GM19239 (cell line): ENCODE results near the gene EEIG2.
"Not testable (repeated sequence)": the region's sequence is repeated elsewhere in the genome, so short reads cannot be mapped to it uniquely, and the experiment has no call there.

ENCODE experiments used
- DNase-seq: peaks from one replicate; pipeline ENCODE4 v3.0.0; 2011; ENCODE audit warnings: low spot score; ENCODE audit not compliant: insufficient read length
- FAIRE-seq: peaks from 2 replicates; lab custom pipeline; 2011; peaks lifted over from hg19 to GRCh38; lab: Jason Lieb, UNC

Gene EEIG2

DNA sequence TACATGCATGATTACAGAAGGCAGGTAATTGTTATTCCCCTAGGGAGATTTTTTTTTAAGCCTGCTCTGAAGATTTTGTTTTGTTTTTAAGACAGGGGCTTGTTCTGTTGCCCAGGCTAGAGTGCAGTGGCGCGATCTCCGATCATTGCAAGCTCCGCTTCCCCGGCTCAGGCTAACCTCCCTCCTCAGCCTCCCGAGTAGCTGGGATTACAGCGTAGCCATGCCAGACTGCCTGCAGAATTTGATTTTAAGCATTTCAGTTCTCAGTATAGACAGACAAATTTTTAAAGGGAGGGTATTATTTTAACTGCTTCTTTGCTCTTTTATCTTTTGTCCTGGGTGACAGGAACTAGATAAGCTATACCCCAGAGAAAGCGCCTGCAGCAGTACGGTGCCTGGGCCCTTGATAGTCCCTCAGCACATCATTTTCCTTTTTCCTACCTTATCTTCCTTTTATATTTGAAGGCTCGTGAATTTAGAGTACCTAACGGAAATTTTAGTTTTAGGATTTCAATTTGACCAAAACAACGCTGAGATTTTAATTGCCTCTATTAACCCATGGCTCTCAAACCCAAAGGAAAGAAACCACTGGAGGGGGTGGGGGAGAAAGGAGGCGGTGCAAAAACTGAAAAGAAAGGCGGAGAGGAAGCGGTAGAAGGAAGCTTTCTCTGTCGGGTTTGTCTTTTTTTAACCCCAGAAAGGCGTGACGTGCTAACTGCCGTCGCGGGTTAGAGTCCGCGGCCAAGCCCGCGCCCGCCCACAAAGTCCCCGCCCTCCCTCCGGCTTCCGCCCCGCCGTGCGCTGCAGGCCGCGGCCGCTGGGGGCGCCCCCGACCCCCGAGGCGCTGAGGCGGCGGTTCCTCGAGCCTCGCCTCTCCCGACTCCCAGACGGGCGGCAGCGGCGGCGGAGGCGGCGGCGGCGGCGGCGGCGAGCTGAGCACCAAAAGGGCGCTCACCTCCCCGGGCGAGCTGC lies at the start of gene EEIG2:
Gene EEIG2 (plus strand): TSS at position 886 of the 972 bp plus-strand sequence. CDS start 329 bp downstream, outside the sequence.
- FAIRE-seq (peak; percentile 97), DNase-seq (peak; percentile 84)

DNA sequence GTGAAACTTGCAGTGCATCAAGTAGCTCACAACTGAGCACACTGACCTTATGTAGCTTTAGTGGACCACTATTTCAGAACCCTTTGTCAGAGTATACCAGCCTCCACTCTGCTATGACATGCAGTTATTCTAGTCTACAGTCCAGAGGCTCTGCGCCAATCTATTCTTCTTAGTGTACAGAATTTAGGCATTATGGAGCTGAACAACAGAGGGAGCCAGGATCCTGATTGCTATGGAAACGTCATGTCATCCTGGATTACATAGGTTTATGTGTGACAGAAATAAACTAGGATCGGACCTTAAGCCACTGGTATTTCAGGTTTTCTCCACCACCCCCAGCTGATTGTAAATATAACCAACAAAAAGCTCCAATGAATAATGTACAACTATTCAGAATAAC lies 48.1 kb upstream of the EEIG2 start:
- FAIRE-seq (no peak), DNase-seq (no peak)

DNA sequence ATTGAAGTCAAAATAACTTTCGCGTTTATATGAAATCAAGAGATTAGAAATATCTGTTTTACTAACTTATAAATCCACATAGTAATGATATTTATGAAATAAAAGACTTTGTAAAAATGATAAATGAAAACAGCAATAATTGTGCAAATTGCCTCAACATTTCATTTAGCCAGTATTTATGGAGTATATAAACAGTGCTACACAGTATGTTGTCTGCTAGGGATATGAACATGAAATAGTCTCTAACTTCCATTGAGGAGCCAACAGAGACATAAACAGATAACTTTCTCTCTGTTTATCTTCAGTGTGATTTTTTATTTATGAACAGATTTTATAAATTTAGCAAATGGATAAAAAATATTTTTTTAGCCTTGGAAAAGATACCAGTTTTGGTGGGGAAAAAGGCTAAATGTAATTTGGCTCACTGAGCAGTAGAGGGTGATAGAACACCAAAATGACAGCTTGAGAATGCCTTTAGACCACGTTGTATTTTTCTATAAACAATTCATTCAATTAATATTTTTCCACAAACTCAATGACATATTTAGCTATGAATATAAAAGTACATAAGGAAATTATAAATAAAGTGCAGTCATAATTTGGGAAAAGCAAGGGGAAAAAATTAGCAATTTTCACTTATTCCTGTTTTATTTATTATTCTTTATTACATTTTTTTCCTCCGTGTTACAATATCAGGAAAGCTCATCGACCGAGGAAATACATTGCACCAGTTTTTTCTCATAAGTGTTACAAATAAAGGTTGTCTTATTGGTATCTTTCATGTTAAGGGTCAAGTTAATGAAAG lies 47.5 kb upstream of the EEIG2 start:
- DNase-seq (no peak), FAIRE-seq (peak; percentile 14)

- FAIRE-seq (no peak), DNase-seq (no peak)
Measured at GRCh38 chr1:108513044-108513415, 46.9 kb upstream of the EEIG2 start.

- not testable (repeated sequence) for DNase-seq, FAIRE-seq
Measured at GRCh38 chr1:108513914-108514313, 46.0 kb upstream of the EEIG2 start.

- not testable (repeated sequence) for FAIRE-seq
Measured at GRCh38 chr1:108517301-108517897, 42.5 kb upstream of the EEIG2 start.

GRCh38 chr1:108521990-108522393 lies 37.9 kb upstream of the EEIG2 start:
- no peak for DNase-seq
- no peak for FAIRE-seq

More at GRCh38 chr1:108517301-108517897, 42.5 kb upstream of the EEIG2 start:
- not testable (repeated sequence) for DNase-seq

GRCh38 chr1:108523829-108524228 lies 36.1 kb upstream of the EEIG2 start:
- no peak for DNase-seq
- FAIRE-seq, result no peak

GRCh38 chr1:108524676-108525075 lies 35.2 kb upstream of the EEIG2 start:
- FAIRE-seq (no peak), DNase-seq (no peak)

GRCh38 chr1:108527135-108527534 lies 32.8 kb upstream of the EEIG2 start:
- FAIRE-seq, result no peak

GRCh38 chr1:108527837-108528236 lies 32.1 kb upstream of the EEIG2 start:
- FAIRE-seq (no peak), DNase-seq (no peak)

More at GRCh38 chr1:108527135-108527534, 32.8 kb upstream of the EEIG2 start:
- DNase-seq, result no peak

DNA sequence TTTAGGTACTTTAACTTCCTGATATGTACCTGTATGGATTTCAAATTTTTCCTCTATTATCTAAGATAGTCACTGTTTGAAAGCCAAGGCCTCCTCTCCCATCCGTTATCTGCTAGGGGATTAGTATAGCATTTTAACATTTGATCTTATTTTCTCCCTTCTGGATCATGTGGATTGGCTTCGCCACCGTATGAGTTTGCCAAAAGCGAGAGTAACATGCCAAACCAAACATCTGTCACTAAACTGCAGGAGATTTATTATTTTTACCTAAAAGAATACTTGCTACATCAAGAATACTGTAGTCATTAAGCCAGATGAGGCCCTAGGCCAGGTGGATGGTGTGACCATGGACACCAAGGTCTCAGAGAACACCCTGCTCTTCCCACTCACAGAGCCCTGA lies 28.5 kb upstream of the EEIG2 start:
- FAIRE-seq, result no peak
- no peak for DNase-seq

- no peak for FAIRE-seq
Measured at GRCh38 chr1:108532730-108533129, 27.2 kb upstream of the EEIG2 start.

GRCh38 chr1:108533351-108534083 lies 26.4 kb upstream of the EEIG2 start:
- DNase-seq (no peak), FAIRE-seq (no peak)

More at GRCh38 chr1:108532730-108533129, 27.2 kb upstream of the EEIG2 start:
- no peak for DNase-seq

DNA sequence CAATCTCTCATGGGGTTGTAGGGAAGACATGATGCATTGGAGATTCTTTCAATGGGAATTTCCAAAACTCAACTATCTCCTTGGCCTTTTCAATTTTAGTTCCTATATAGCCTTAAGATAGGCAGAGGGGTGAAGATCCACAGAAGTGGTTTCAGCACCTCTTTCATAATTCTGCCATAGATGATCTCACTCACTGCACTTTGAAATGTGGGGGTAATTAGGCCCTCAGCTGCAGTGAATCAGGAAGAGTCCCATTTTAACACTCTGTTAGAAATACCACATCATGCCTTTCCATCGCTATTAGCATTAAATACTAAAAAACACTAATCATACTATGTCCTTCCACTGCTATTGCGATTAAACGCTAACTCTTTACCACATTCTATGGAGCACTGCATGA lies 25.1 kb upstream of the EEIG2 start:
- DNase-seq (no peak), FAIRE-seq (no peak)

DNA sequence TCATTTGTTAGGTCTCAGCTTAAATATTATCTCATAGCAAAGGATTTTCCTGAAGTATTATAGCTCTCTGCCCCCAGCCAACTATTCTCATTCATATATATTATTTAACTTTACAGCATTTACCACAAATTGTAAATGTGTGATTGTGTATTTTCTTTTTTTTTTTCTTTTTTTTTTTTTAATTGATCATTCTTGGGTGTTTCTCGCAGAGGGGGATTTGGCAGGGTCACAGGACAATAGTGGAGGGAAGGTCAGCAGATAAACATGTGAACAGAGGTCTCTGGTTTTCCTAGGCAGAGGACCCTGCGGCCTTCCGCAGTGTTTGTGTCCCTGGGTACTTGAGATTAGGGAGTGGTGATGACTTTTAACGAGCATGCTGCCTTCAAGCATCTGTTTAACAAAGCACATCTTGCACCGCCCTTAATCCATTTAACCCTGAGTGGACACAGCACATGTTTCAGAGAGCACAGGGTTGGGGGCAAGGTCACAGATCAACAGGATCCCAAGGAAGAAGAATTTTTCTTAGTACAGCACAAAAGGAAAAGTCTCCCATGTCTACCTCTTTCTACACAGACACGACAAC lies 24.5 kb upstream of the EEIG2 start:
- not testable (repeated sequence) for FAIRE-seq, DNase-seq

- not testable (repeated sequence) for FAIRE-seq
Measured at GRCh38 chr1:108536021-108536420, 23.9 kb upstream of the EEIG2 start.

DNA sequence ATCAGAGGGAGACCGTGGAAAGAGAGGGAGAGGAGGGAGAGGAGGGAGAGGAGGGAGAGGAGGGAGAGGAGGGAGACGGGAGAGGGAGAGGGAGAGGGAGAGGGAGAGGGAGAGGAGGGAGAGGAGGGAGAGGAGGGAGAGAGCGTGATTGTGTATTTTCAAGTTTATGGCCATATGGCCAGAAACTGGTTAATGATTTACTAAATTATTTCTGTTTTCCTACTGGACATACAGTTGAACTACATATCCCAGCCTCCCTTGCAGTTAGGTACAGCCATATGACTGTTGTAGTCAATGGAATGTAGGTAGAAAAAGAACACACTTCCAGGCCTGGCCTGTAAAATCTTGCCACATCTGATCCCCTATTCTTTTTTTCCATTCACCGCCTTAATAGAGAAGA lies 23.1 kb upstream of the EEIG2 start:
- FAIRE-seq, DNase-seq: not testable (repeated sequence)

More at GRCh38 chr1:108536021-108536420, 23.9 kb upstream of the EEIG2 start:
- DNase-seq, result not testable (repeated sequence)

- FAIRE-seq (no peak), DNase-seq (no peak)
Measured at GRCh38 chr1:108537976-108538375, 21.9 kb upstream of the EEIG2 start.
